NCI-H1092 treated with DMSO at 0.1 percent for 48 hours (cell line): ENCODE measurements around the gene CTNND2.

Source experiments
- DNase-seq: peaks from one replicate; lab custom pipeline; 2025; lab: John Stamatoyannopoulos, UW

CTNND2 gene

GRCh38 chr5:10987276-10987924, 916.8 kb downstream of the CTNND2 start:
- DNase-seq, result no peak

GRCh38 chr5:10985721-10986110, 918.5 kb downstream of the CTNND2 start:
- no peak for DNase-seq

- no peak for DNase-seq
These were observed 919.0 kb downstream of the CTNND2 start for GRCh38 chr5:10985091-10985720.

GRCh38 chr5:10984021-10984715, 920.1 kb downstream of the CTNND2 start:
- no peak for DNase-seq

- DNase-seq, result no peak
These were observed 921.6 kb downstream of the CTNND2 start for GRCh38 chr5:10982626-10983025.

- no peak for DNase-seq
These were observed 922.3 kb downstream of the CTNND2 start for GRCh38 chr5:10981932-10982331.

GRCh38 chr5:10977011-10977410, 927.2 kb downstream of the CTNND2 start:
- no peak for DNase-seq

- DNase-seq, result no peak
These were observed 928.3 kb downstream of the CTNND2 start for GRCh38 chr5:10975945-10976344.

- DNase-seq, result no peak
These were observed 929.4 kb downstream of the CTNND2 start for GRCh38 chr5:10974850-10975249.

GRCh38 chr5:10973316-10973715, 930.9 kb downstream of the CTNND2 start:
- no peak for DNase-seq

GRCh38 chr5:10969684-10970180, 934.5 kb downstream of the CTNND2 start:
- DNase-seq, result no peak

GRCh38 chr5:10964806-10965205, 939.4 kb downstream of the CTNND2 start:
- no peak for DNase-seq

- DNase-seq, result no peak
These were observed 945.5 kb downstream of the CTNND2 start for GRCh38 chr5:10958728-10959127.

- DNase-seq, result no peak
These were observed 954.2 kb downstream of the CTNND2 start for GRCh38 chr5:10949856-10950630.

- DNase-seq, result no peak
These were observed 958.2 kb downstream of the CTNND2 start for GRCh38 chr5:10946050-10946449.

- no peak for DNase-seq
These were observed 962.3 kb downstream of the CTNND2 start for GRCh38 chr5:10941900-10942299.

GRCh38 chr5:10936081-10936855, 968.0 kb downstream of the CTNND2 start:
- no peak for DNase-seq

- no peak for DNase-seq
These were observed 968.7 kb downstream of the CTNND2 start for GRCh38 chr5:10935536-10935935.

- DNase-seq, result no peak
These were observed 969.4 kb downstream of the CTNND2 start for GRCh38 chr5:10934783-10935355.

GRCh38 chr5:10933121-10933520, 971.1 kb downstream of the CTNND2 start:
- DNase-seq, result no peak

- DNase-seq, result no peak
These were observed 971.8 kb downstream of the CTNND2 start for GRCh38 chr5:10932426-10932825.
